ENCODE results near the gene SETD4. TPM values are rescaled to one million over a fixed set of nuclear protein-coding genes. Genes with fewer than 3 reads are reported as not detected.

SETD4 gene
- total and polyA plus RNA-seq, 2 of the 13 experiments (the other 11 are each of a cell fraction or from before 2014, with no cell fraction given): 7.1 to 14.4 TPM

GRCh38 chr21:36097427-36098181 is 37.3 kb upstream of the SETD4 start (continued):
- TF ChIP-seq, protein P1, sequence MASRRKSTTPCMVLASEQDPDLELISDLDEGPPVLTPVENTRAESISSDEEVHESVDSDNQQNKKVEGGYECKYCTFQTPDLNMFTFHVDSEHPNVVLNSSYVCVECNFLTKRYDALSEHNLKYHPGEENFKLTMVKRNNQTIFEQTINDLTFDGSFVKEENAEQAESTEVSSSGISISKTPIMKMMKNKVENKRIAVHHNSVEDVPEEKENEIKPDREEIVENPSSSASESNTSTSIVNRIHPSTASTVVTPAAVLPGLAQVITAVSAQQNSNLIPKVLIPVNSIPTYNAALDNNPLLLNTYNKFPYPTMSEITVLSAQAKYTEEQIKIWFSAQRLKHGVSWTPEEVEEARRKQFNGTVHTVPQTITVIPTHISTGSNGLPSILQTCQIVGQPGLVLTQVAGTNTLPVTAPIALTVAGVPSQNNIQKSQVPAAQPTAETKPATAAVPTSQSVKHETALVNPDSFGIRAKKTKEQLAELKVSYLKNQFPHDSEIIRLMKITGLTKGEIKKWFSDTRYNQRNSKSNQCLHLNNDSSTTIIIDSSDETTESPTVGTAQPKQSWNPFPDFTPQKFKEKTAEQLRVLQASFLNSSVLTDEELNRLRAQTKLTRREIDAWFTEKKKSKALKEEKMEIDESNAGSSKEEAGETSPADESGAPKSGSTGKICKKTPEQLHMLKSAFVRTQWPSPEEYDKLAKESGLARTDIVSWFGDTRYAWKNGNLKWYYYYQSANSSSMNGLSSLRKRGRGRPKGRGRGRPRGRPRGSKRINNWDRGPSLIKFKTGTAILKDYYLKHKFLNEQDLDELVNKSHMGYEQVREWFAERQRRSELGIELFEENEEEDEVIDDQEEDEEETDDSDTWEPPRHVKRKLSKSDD (CRISPR knock-in tag; IDR thresholded peaks at IDR 0.05; ENCODE audit: low read depth): no peak
- TF ChIP-seq, protein P2, sequence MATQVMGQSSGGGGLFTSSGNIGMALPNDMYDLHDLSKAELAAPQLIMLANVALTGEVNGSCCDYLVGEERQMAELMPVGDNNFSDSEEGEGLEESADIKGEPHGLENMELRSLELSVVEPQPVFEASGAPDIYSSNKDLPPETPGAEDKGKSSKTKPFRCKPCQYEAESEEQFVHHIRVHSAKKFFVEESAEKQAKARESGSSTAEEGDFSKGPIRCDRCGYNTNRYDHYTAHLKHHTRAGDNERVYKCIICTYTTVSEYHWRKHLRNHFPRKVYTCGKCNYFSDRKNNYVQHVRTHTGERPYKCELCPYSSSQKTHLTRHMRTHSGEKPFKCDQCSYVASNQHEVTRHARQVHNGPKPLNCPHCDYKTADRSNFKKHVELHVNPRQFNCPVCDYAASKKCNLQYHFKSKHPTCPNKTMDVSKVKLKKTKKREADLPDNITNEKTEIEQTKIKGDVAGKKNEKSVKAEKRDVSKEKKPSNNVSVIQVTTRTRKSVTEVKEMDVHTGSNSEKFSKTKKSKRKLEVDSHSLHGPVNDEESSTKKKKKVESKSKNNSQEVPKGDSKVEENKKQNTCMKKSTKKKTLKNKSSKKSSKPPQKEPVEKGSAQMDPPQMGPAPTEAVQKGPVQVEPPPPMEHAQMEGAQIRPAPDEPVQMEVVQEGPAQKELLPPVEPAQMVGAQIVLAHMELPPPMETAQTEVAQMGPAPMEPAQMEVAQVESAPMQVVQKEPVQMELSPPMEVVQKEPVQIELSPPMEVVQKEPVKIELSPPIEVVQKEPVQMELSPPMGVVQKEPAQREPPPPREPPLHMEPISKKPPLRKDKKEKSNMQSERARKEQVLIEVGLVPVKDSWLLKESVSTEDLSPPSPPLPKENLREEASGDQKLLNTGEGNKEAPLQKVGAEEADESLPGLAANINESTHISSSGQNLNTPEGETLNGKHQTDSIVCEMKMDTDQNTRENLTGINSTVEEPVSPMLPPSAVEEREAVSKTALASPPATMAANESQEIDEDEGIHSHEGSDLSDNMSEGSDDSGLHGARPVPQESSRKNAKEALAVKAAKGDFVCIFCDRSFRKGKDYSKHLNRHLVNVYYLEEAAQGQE (IDR thresholded peaks at IDR 0.05; ENCODE audit: borderline replicate concordance in 1 of 2, low read depth in 1 of 2, low read length in 2 of 2): no peak
- no peak for TF ChIP-seq GRHL1 (CRISPR knock-in tag; conservative IDR thresholded peaks at IDR 0.05)
- no peak for TF ChIP-seq NCOA1 (CRISPR knock-in tag; IDR thresholded peaks at IDR 0.05)
- TF ChIP-seq, protein P3, sequence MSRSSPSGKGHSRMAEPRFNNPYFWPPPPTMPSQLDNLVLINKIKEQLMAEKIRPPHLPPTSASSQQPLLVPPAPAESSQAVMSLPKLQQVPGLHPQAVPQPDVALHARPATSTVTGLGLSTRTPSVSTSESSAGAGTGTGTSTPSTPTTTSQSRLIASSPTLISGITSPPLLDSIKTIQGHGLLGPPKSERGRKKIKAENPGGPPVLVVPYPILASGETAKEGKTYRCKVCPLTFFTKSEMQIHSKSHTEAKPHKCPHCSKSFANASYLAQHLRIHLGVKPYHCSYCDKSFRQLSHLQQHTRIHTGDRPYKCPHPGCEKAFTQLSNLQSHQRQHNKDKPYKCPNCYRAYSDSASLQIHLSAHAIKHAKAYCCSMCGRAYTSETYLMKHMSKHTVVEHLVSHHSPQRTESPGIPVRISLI (CRISPR knock-in tag; IDR thresholded peaks at IDR 0.05; ENCODE audit: borderline replicate concordance): no peak
- TF ChIP-seq ZMYM2 (CRISPR knock-in tag; IDR thresholded peaks at IDR 0.05): no peak
- no peak for TF ChIP-seq MXD4 (CRISPR knock-in tag; IDR thresholded peaks at IDR 0.05)
- no peak for TF ChIP-seq SUZ12 (IDR thresholded peaks at IDR 0.05; ENCODE audit: low read depth, low read length)

Measured in HepG2 (cell line).